ENCODE data around the gene TANGO2.

Gene TANGO2

GRCh38 chr22:20107471-20107901 lies 86.6 kb downstream of the TANGO2 start:
- in situ Hi-C loops (cut with HindIII; ENCODE audit: low pct_ligation_motif_present, low sequenced_read_pairs) = no loop called here
- Histone ChIP-seq H3K27ac (no peak overlapping the region), H3K27me3 (replicated peaks) (no peaks in the 10 kb centered on the region), H3K36me3 (replicated peaks) (peaks cover 81% of the 10 kb centered on the region), H3K4me3 (ENCODE audit: low read depth, low read length) (no peak overlapping the region)
- no peak for TF ChIP-seq CTCF (IDR thresholded peaks at IDR 0.05; ENCODE audit: low read depth, low read length, missing control alignments)
- DNase-seq = no peak

- H3K4me3 ChIP-seq (ENCODE audit: low read depth, low read length) = no peak overlapping the region
- no peaks in the 10 kb centered on the region for H3K27me3 ChIP-seq (replicated peaks)
- no peak overlapping the region for H3K27ac ChIP-seq
- peaks cover 81% of the 10 kb centered on the region for H3K36me3 ChIP-seq (replicated peaks)
- no peak for DNase-seq
- no peak for TF ChIP-seq CTCF (IDR thresholded peaks at IDR 0.05; ENCODE audit: low read depth, low read length, missing control alignments)
- in situ Hi-C loops (cut with HindIII; ENCODE audit: low pct_ligation_motif_present, low sequenced_read_pairs) = no loop called here
Observed at GRCh38 chr22:20107951-20108756, 87.2 kb downstream of the TANGO2 start.

GRCh38 chr22:20108757-20109230 lies 87.9 kb downstream of the TANGO2 start:
- DNase-seq = no peak
- Histone ChIP-seq H3K4me3 (ENCODE audit: low read depth, low read length) (no peak overlapping the region), H3K27me3 (replicated peaks) (no peaks in the 10 kb centered on the region), H3K27ac (no peak overlapping the region), H3K36me3 (replicated peaks) (peaks cover 85% of the 10 kb centered on the region)
- no peak for TF ChIP-seq CTCF (IDR thresholded peaks at IDR 0.05; ENCODE audit: low read depth, low read length, missing control alignments)
- in situ Hi-C loops (cut with HindIII; ENCODE audit: low pct_ligation_motif_present, low sequenced_read_pairs) = no loop called here

- Histone ChIP-seq H3K27ac (no peak overlapping the region), H3K4me3 (ENCODE audit: low read depth, low read length) (no peak overlapping the region), H3K36me3 (replicated peaks) (peaks cover 90% of the 10 kb centered on the region), H3K27me3 (replicated peaks) (no peaks in the 10 kb centered on the region)
- DNase-seq = no peak
- no peak for TF ChIP-seq CTCF (IDR thresholded peaks at IDR 0.05; ENCODE audit: low read depth, low read length, missing control alignments)
- in situ Hi-C loops (cut with HindIII; ENCODE audit: low pct_ligation_motif_present, low sequenced_read_pairs) = no loop called here
Observed at GRCh38 chr22:20109411-20110358, 88.8 kb downstream of the TANGO2 start.

- in situ Hi-C loops (cut with HindIII; ENCODE audit: low pct_ligation_motif_present, low sequenced_read_pairs) = no loop called here
- no peak for TF ChIP-seq CTCF (IDR thresholded peaks at IDR 0.05; ENCODE audit: low read depth, low read length, missing control alignments)
- Histone ChIP-seq H3K36me3 (replicated peaks) (peaks cover 90% of the 10 kb centered on the region), H3K4me3 (ENCODE audit: low read depth, low read length) (no peak overlapping the region), H3K27me3 (replicated peaks) (no peaks in the 10 kb centered on the region), H3K27ac (no peak overlapping the region)
- DNase-seq = no peak
Observed at GRCh38 chr22:20110359-20110985, 89.6 kb downstream of the TANGO2 start.

Measured in brain microvascular endothelial cell (primary cell).